Eye (tissue), 1 donor: ENCODE data around the gene AFF3.
"Not testable (repeated sequence)": the region's sequence is repeated elsewhere in the genome, so short reads cannot be mapped to it uniquely, and the experiment has no call there.

ENCODE experiments used
- DNase-seq: peaks from one replicate; pipeline ENCODE4 v3.0.0-alpha.2; 2015

The AFF3 gene

DNA sequence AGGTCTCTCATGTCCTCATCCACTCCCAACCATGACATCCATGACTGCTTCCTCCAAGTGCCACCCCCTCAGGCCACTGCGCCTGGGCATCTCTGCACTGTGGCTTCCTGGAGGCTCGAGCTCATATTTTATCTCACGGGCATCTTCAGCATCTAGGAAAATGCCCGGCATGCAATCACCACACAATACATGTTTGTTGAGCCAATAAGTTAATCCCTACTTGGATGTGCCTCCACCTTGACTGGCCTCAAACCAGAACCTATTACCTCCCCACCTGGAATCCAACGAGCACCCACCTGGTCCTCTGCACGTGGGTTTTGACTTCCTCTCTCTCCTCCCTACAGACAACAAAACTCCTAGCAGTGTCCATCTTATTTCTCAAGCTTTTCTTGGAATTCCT is 453.7 kb downstream of the AFF3 start:
- DNase-seq = no peak

DNA sequence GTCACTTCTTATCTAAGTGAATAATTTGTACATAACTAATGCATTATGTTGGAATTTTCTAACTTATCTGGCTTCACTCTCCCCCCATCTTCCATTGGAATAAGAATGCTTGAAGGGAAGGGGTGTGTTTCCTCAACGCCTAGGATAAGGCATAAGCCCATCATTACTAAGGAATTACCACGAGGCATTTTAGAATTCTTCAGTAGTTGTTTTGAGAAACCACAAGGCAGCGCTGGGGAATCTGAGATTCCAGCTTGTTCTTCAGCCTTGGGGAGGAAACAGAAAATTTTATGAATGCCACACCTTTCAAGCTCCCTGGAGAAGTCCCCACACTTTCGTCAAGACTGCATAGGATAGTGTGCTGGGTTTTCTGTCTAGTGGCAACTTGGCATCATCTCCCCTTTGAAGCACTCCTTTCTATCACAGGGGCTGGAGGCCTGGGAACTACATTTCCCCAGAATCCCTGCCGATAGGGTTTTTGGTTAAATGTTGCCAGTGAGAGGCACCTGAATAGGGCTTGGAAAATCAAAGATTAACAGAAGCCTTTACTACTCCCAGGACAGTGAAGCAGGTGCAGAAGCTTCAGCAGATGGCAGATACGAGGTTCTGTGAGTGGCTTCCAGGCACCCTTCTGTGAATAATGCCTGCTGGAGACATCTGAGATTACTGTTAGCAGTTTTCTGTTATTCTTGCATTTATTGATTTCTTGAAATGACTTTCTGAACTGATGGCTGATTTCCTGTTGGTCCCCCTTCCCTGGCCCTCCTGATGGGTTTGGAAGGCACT is 459.9 kb downstream of the AFF3 start:
- DNase-seq = peak; percentile 63

DNA sequence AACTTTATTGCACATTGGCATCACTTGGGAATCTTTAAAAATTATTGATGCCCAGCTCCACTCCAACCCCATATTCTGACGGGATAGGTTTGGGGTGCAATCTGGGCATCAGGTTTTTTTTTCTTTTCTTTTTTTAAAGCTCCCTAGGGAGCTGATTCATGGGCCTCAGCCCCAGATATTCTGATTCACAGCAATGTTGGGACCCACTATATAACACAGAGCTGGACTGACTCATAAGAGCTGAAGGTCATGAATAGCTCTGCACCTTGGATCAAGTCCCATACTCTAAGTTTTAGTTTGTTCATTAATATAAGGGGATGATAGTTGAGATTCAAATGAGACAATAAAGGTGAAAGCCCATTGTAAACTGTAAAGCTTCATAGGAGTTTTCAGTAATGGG is 461.4 kb downstream of the AFF3 start:
- DNase-seq = no peak

DNA sequence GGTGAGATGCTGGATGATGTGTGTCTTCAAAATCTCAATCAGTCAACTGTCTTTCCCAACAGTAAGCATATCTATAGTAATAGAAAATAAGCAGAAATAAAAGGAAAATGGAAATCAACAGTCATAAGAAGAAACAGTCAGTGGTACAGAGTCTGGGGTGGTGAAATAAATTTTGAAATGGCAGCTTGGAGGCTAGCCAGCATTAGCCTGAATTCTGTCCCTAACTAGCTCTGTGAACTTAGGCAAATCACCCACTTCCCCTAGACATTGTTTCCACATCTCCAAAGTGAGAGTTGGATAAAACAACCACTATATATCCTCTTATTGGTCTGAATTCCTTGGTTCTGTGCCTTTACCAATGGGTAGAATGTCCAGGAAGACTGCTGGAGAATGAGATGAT is 462.9 kb downstream of the AFF3 start:
- no peak for DNase-seq

DNA sequence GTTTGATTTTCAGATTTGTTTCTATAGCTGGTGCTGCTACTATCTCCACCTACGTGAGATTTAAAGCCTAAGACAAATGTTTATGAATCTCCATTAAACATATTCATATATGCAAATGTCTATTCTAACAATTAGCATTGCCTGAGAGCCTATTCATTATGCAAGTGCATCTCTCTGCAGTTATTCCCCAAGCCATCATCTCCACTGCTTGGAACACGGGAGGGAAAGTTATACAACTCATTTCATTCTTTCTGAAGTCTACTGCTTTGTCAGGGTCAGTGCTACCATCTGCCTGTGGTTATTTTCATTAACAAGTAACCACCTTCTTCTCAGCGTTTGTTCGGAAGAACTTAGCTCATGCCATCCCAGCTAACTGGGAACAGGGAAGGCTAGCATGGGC is 463.8 kb downstream of the AFF3 start:
- no peak for DNase-seq

DNA sequence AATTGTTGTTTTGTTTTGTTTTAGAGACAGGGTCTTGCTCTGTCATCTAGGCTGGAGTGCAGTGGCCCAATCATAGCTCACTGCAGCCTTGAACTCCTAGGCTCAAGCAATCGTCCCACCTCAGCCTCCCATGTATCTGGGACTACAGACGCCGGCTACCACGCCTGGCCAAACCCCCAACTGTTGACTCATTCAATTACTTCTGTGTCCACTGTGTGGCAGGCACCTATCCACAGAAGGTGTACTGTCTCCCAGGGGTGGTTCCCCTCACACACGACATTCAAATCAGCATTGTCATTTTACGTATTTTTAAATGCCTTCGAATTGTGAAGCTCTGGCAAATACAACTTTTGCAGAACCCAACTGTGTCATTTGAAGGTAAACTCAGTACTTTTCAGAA is 464.6 kb downstream of the AFF3 start:
- DNase-seq = no peak

DNA sequence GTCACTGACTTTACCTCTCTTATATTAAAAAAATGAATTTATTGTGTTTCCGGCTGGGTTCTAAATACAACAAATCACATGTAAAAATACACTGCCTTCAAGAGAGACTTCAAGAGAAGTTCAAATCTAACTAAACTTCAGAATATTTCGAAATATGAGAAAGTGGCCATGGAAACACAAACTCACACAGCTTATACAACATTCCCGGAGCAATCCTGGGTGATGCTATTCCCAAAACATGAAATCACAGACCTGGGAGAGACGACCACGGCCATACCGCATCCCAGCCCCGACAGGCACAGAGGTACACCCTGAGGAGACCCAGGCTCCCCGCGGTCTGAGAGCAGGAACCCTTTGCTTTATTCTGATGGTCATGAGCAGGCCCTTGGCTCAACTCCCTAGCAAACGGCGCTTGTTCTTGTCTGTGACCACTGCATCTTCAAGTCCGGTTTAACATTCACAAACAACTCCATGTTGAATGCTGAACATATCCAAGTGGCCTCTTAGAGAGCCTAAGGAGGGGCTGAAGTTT is 467.2 kb downstream of the AFF3 start:
- no peak for DNase-seq

DNA sequence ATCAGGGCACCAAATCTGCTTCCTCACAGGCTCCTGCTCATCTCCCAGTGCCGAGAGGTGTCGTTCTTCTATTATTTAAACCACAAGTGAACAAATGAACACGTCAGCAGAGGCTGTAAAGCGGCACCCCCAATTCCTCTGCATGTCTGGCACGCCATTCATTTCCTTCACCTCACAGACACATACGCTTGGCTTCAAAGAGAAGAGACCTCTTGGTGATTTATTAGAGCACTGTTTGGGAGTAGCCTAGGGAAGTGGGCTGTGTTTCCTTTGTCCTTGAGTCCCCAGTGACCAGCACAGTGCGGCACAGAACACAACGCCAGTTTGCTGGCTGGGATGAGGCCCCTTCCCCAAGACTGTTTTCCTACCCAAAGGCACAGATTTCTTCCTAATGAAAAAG is 468.3 kb downstream of the AFF3 start:
- DNase-seq = no peak

DNA sequence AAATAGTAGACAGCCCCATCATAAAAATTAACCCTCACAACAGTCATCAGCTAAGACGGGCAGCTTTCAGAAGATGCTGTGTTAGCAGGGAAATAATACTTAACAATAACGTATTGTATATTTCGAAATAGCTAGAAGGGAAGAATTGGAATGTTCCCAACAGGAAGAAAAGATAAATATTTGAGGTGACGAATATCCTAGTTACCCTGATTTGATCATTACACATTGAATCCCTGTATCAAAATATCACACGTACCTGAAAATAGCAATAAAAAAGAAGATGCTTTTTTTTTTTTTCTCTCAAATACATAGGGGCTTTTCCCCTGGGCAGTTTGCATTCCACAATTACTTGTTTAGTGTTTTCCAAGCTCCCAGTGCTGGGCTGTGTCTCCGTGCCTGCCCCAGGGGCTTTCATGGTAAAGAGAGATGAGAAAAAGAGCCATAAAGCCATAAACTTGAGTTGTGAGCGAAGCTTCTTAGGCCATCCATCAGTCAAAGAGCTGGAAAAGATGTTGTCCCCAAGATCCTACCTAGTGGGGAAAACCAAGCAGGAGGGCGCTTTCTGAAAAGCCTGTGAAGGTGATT is 469.5 kb downstream of the AFF3 start:
- DNase-seq = no peak

DNA sequence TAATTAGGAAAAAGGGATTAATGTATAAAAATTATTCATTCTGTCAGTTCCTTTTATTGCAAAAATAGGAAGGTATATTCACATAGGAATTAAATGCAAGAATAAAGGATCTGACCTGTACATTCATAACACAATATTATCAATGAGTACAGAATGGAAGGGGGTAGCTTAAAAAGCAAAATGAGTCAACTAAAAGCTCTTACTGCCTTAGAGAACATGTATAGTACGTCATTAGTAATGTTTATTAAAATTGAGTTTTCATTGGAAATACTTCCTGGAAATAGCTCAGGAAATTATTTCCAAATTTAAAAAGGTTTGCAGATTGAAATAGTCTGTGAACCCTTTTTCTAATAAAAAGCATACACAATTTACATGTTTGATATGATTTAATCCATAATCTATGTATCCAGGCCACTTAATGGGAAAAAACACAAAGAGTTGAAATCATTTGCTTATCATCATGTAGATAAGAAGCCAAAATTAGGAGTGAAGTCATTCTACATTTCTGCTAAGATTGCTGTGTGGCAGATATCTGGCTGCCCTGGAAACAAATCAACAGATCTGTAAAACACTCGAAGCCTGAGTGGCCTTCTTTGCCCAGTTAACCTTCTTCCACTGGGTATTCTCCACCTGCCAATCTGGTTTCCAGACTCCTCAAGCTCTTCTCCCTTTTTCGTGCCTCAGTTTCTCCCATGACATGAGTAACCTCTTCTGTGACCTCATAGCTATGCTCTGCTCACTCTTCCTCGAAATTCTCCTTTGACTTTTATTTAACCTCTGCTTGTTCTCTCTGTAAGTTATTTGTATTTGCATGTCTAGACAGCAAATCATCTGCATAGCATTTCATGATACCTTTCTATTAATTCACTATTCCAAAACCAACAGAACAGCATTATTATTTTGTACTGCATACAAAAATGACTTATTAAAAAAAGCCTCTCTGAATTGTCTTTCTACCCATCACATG is 471.3 kb downstream of the AFF3 start:
- DNase-seq = peak; percentile 18

DNA sequence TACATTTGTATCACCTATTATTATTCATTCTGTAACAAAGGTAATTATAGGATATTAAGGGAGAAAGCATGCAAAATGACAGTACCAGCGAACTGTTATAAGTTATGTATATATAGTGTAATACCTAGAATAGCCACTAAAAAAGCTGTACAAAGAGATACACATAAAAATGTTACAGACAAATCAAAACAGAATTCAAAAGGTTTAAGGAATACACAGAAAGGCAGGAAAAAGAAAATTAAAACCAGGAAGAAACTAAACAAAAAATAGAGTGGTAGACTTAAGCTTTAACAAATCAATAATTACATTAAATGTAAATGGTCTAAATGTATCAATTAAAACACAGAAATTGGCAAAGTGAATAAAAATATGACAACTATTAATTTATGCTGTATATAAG is 476.1 kb downstream of the AFF3 start:
- no peak for DNase-seq

DNA sequence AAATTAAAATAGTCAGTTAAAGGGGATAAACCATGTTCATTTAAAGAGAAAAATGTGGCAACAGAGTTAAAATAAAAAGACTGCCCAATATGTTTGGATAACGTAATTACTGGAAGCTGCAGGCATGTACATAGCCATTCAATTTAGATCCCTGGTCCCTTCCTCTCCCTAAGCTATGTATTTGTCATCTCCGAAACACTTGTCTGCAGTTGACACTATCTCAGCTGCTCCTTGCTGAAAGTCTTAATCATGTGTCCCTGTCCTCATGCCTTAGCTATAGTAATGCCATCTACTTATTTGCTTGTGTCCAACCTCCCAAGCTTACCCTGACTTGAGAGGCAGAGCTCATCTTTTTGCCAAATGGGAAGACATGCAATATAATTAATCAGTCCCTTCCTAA is 478.7 kb downstream of the AFF3 start:
- no peak for DNase-seq

DNA sequence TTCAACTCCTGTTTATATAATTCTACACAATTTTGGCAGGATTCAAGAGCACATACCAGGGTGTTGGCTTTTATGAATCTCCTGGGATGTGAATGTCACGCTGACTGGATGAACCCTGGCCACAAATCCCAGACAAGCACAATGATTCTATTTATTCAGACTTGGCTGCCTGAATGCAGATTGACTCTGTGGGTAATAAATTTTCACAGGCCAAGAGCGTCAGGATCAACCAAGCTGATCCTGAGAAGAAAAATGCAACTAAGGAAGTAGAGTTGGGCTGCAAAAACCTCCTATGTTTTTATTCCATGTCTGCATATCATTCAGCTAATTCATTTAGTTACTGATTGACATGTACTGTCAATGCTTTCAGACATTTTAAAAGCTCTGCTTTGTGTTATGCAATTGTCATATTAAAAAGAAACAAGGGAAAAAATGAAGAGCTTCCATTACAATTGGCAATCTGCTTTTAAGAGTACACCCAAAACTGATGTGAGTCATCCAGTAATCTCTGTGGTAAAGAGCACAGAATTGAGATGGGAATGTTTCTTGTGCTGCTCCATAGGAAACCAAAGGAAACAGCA is 479.5 kb downstream of the AFF3 start:
- DNase-seq = peak; percentile 89

DNA sequence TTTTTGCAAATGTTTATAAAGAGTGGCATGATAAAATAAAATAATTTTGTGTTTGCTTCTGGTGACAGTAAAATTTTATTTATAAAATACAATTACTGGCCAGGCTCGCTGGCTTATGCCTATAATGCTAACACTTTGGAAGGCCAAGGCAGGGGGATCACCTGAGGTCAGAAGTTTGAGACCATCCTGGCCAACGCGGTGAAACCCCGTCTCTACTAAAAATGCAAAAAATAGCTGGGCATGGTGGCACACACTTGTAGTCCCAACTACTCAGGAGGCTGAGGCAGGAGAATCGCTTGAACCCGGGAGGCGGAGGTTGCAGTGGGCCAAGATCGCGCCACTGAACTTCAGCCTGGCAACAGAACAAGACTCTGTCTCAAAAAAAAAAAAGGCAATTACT is 480.6 kb downstream of the AFF3 start:
- DNase-seq = not testable (repeated sequence)

DNA sequence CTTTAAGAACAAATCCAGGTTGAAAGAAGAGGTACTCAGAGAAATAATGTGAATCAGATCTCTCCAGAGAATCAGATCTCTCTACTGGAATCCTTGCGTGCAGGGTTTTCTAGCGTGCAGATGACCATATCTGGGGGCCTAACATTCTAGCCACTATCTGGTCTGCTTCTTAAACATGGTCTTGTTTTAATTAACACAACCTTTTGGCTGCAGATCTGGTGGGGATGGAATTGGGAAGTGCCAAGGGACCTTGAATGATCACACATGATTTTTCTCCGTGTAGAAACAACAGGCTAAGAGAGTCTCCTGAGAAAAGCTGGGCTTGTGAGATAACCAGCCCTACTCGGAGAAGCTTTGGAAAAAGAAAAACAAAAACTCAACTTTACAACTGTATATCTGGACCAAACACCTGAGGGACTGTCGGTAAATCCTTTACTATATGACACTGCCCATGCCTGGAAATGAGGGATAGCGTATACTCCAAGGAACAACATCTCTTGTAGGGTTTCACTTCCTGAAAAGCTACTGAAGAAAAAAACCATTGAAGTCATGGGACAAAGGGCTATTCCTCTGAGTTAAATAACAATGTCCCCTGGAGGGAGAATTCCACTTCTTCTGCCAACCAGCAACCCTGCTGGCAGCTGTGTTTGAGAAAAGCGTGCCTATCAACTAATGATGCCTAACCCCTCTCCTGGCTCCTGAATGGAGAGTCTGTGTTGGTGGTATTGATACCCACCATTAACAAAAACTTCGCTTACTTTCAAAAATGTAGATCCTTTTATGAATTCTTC is 481.6 kb downstream of the AFF3 start:
- no peak for DNase-seq

DNA sequence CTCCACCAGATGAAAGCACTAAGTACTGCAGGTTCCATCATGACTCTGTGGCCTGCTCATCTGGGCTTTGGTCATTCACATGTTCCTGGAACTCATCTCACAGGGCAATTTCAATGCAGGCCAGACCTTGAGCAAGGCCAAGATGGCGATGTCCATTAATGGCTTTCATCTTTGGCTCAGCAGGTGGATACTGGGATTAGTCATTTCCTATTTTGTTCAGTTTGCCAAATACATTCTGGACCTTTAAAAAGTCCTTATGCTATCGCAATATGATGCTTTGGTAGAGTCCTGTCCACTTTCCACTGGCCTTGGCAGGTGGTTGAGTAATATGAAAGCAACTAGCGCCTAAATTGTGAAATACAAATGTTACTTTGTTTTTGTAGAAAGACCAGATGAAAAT is 482.5 kb downstream of the AFF3 start:
- DNase-seq = no peak

DNA sequence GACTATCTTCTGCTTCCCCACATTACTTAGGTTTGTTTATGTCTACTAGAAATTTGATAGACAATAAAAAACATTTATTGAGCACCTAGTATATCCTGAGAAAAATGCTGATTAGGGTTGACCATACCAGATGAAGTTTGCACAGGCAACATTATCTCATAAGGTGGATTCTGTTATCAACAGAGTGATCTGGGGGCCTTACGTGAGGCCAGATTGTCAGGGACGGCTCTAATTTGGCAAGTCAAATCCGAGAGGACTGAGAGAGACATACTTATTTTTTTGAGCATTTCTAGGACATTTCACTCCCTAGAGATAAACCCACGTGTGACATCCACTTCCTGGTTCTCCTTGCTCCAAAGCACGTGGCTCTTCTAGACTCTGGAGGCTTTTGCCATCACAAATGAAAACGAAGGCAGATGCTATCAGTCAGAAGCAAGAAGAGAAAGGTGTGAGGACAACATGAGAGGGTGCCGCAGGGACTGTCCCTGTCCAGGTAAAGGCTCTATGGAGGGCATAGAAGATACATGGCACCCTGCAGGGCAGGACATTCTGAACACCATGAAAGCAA is 484.6 kb downstream of the AFF3 start:
- no peak for DNase-seq

DNA sequence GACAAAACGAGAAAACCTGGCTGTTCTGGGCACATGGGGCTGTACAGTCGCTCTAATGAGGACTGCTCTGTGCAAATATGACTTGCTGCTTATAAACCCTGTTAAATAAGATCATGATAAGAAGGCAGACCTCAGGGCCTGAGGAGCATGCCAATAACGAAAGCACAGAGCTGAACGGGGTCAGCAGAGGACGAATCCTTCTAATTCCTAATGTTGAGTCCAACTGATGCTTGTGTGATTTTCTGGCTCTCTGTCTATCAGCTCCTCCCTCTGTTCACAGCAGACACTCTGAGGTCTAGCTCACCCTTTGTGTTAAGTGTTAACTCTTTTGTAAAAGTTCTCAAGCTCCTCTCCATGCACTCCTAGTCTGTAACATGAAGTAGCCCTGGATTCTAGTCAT is 485.4 kb downstream of the AFF3 start:
- no peak for DNase-seq

DNA sequence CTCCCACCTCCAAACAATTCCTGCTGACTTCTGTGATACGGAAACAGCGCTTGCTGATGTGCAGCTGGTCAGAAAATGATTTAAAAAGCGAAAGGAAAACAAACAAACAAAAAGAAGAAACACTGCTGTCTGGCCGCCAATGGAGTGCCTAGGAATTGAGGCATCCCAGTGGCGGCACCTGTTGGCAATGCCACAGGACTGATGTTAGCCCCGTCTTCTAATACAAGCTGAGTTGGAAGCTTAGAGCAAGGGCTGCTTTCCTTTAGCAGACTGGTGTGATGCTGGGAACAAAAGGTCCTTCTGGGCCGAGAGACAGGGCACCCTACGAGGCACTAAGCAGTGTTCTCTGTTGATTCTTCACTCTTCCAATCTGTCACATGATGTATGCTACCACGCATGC is 489.0 kb downstream of the AFF3 start:
- DNase-seq = no peak

DNA sequence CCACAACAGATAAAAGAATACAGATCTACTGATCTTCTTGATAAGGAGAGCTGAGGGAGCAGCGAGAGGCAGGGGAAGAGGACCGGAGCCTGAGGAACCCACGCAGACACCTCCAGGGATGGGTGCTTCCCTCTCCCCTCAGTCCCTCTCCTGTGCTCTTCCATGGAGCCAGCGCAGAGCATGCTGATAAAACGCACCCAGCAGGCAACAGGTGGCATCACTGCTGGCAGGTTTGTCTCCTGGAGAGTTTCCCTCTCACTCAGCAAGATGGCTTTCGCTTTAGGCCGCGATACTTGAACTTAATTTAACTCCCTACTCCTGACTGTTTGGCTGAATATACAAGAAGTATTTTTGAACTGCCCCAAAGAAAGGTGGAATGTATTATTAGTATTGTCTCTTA is 489.5 kb downstream of the AFF3 start:
- DNase-seq = no peak

DNA sequence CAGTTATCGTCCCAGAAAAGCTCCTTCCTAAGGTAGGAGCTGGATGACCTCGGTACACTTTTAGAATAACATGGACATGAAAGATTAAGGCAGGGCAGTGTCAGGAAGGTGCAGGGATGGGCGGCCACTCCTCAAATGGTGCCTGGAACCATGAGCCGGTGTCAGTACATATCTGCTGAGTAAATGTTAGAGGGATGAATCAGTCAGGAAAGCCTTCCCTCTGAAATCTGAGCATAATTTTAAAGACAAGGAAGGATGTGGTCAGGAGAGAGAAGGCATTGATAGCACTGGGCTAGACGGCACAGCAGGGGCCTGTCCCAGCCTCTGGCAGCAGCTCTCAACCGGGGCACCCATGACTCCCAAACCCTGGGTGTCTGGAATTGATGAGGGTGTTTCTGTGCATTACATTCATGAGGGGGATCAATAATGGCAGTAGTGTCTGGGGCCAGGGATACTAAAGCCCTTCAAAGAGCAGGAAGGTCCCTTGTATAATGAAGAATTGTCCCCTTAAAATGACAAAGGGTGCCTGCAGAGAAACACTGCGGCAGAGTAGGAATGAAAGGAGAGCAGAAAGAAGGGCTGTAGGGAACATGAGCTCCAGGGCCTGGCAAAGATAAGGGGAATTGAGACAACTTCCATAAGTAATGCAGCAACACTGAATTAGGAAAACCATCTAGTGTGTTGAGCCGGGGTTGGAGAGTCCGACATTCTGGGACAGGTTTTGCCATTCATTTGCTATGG is 490.3 kb downstream of the AFF3 start:
- DNase-seq = no peak
